Glomerular visceral epithelial cell (primary cell): ENCODE results near the gene APOBEC3G.
"Not testable (repeated sequence)": the region's sequence is repeated elsewhere in the genome, so short reads cannot be mapped to it uniquely, and the experiment has no call there.

Experiments used
- DNase-seq: peaks from one replicate; pipeline ENCODE4 v3.0.0-alpha.2; 2016; ENCODE audit errors: extremely low spot score

APOBEC3G gene

GRCh38 chr22:39077026-39077840, at the start of gene APOBEC3G:
Gene APOBEC3G (plus strand): TSS chr22:39077275. CDS start chr22:39077362, 87 bp downstream.
- peak; percentile 47 for DNase-seq

- DNase-seq = no peak
These were observed 49.4 kb upstream of the APOBEC3G start for GRCh38 chr22:39027717-39028116.

GRCh38 chr22:39028281-39028680, 48.8 kb upstream of the APOBEC3G start:
- DNase-seq = no peak

DNA sequence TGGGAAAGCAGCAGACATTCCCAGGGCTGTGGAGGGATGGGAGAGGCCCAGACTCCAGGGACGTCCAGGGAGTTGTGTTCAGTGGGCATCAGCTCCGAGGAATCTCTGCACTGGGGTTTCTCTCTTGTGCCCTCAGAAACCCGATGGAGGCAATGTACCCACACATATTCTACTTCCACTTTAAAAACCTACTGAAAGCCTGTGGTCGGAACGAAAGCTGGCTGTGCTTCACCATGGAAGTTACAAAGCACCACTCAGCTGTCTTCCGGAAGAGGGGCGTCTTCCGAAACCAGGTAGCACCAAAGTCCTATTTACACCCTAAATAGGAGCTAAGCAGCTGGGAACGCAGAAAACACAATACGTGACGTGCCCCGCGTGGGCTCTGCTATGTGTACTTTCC, 47.8 kb upstream of the APOBEC3G start:
- DNase-seq = no peak

DNA sequence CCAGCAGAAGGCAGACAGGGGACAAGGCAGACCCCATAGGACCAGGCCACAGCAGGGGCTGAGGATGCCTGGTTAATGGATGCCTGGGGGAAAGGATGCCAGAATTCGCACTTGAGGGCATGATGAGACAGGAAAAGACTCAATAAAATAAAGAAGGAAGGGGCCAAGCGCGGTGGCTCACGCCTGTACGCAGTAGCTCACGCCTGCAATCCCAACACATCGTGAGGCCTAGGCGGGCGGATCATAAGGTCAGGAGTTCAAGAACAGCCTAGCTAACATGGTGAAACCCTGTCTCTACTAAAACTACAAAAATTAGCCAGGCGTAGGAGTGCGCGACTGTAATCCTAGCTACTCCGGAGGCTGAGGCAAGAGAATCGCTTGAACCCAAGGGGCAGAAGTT, 46.4 kb upstream of the APOBEC3G start:
- DNase-seq = no peak

DNA sequence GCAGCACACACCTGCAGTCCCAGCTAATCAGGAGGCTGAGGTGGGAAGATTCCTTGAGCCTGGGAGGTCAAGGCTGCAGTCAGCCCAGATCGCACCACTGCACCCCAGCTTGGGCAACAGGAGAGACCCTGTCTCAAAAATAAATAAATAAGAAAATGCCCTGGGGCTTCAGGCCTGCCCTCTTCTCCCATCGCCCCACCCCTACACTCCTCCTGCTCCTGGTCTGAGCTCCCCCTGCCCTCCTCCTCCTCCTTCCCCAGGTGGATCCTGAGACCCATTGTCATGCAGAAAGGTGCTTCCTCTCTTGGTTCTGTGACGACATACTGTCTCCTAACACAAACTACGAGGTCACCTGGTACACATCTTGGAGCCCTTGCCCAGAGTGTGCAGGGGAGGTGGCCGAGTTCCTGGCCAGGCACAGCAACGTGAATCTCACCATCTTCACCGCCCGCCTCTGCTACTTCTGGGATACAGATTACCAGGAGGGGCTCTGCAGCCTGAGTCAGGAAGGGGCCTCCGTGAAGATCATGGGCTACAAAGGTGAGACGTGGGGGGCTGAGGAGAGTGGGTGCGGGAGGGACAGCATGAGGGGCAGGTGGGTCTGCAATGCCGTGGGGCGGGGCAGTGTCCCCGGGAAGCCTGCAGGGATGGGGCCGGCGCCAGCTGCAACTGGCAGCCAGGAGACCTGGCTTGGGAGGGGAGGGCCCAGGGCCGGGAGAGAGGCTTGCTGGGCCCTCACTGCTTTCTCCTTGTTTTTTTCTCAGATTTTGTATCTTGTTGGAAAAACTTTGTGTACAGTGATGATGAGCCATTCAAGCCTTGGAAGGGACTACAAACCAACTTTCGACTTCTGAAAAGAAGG, 45.4 kb upstream of the APOBEC3G start:
- DNase-seq = not testable (repeated sequence)

DNA sequence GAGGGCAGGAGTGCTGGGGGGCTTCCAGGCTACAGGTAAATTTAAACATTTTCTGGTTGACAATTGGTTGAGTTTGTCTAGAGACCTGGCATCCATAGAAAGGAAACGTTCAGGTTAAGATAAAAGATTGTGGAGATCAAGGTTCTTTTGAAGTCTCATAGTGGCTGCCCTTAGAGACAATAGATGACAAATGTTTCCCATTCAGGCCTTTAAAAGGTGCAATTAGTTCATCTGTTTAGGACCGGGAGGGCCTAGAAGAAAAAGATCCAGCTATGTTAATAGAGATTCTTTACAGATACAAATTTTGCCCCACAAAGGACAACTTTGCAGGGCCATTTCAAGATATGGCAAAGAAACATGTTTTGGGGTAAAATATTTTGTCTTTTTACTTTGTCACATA, 40.0 kb upstream of the APOBEC3G start:
- DNase-seq = not testable (repeated sequence)

- no peak for DNase-seq
These were observed 37.6 kb upstream of the APOBEC3G start for GRCh38 chr22:39039306-39040126.

DNA sequence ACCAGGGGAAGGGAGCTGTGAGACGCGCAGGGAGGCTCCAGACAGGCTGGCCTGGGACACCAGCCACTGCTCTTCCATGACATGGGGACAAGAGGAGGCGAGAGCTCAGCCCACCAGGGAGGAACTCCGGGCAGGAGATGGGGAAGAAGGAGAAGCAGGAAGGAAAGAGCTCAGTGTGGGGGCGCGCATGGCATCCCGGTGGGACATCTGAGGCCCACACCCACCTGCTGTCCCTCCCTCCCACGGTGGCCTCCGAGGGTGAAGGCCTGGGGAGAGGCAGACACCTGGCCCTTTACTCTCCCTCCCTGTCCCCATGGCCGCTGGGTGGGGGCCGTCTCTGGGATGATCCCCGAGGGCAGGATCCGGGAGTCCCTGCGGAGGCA, 36.9 kb upstream of the APOBEC3G start:
- not testable (repeated sequence) for DNase-seq

- peak; percentile 68 for DNase-seq
These were observed 36.4 kb upstream of the APOBEC3G start, which contains the start of gene APOBEC3F for GRCh38 chr22:39040538-39041296. Gene APOBEC3F (plus strand): TSS chr22:39040864. CDS start chr22:39040961, 97 bp downstream.

DNA sequence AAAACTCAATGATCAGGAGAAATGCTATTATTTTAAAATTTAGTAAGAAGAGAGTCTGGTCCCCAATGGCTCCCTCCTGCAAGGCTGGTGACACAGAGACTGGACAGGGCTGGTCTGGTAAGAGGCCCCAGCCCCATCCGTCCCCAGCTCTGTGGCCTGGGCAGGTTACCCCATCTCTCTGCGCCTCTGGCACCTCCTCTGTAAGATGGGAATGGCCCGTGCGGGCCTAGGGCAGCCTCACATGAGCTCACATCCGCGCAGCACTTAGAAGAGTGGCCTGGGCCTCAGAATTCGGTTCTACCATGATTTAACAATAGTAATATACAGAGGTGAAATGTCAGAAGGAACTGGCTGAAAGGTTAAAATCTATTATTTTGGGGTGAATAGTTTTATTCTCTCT, 35.2 kb upstream of the APOBEC3G start:
- DNase-seq = no peak

GRCh38 chr22:39043063-39043462, 34.0 kb upstream of the APOBEC3G start:
- DNase-seq = not testable (repeated sequence)

- not testable (repeated sequence) for DNase-seq
These were observed 31.9 kb upstream of the APOBEC3G start for GRCh38 chr22:39045136-39045535.

DNA sequence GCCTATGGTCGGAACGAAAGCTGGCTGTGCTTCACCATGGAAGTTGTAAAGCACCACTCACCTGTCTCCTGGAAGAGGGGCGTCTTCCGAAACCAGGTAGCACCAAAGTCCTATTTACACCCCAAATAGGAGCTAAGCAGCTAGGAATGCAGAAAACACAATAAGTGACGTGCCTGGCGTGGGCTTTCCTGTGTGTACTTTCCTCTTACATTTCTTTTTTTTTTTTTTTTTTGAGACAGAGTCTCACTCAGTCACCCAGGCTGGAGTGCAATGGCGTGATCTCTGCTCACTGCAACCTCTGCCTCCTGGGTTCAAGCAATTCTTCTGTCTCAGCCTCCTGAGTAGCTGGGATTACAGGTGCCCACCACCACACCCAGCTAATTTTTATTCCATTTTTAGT, 27.6 kb upstream of the APOBEC3G start:
- DNase-seq = not testable (repeated sequence)

DNA sequence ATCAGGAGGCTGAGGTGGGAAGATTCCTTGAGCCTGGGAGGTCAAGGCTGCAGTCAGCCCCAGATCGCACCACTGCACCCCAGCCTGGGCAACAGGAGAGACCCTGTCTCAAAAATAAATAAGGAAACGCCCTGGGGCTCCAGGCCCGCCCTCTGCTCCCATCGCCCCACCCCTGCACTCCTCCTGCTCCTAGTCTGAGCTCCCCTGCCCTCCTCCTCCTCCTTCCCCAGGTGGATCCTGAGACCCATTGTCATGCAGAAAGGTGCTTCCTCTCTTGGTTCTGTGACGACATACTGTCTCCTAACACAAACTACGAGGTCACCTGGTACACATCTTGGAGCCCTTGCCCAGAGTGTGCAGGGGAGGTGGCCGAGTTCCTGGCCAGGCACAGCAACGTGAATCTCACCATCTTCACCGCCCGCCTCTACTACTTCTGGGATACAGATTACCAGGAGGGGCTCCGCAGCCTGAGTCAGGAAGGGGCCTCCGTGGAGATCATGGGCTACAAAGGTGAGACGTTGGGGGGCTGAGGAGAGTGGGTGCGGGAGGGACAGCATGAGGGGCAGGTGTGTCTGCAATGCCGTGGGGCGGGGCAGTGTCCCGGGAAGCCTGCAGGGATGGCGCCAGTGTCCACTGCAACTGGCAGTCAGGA, 25.1 kb upstream of the APOBEC3G start:
- not testable (repeated sequence) for DNase-seq

DNA sequence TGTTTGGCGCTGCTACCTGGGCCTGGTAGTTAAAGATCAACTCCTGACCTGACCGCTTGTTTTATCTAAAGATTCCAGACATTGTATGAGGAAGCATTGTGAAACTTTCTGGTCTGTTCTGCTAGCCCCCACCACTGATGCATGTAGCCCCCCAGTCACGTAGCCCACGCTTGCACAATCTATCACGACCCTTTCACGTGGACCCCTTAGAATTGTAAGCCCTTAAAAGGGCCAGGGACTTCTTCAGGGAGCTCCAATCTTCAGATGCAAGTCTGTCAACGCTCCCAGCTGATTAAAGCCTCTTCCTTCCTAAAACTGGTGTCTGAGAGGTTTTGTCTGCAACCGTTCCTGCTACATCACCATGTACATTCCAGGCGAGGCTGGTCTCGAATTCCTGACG, 21.4 kb upstream of the APOBEC3G start:
- no peak for DNase-seq

DNA sequence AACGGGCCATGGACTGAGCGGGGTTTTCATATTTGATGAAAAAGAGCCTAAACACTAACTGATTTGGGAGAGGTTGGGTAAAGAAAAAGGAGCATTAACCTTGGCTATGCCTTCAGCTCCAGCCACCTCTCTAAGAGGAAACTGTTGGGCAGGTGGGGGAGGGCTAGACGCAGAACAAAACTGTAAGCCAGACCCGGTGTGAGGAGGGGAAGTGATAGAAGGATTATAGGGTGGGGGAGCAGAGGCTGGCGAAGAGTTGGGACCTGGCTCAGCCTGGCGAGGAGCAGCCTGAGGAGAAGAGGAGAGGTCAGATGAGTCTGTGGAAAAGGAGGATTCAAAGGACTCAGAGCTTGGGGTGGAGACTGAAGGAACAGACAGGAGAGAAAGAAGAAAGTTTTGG, 15.8 kb upstream of the APOBEC3G start:
- not testable (repeated sequence) for DNase-seq

DNA sequence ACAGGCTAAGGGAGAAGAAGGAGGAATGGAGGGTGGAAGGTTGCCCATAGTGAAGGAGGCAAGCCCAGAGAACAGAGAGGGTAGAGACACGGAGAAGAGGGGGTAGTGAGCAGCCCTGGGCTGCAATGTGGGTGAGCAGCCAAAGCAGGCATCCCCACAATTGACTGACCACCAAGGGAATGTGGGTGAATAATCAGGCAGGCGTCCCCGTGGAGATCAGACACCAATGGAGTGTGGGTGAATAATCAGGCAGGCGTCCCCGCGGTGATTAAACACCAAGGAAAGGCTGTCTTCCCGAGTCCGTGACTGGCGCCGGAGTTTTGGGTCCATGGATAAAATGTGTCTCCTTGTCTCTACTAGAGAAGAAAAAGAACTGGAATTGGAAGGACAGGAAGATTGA, 15.1 kb upstream of the APOBEC3G start:
- DNase-seq = not testable (repeated sequence)

- not testable (repeated sequence) for DNase-seq
These were observed 13.2 kb upstream of the APOBEC3G start for GRCh38 chr22:39063904-39064303.
